ENCODE measurements around the gene ALPK1.

GRCh38 chr4:112422644-112423043 lies 125.5 kb downstream of the ALPK1 start:
- TF ChIP-seq JUN (IDR thresholded peaks at IDR 0.05; ENCODE audit: low read depth, low read length) (no peak), TBP (IDR thresholded peaks at IDR 0.05; ENCODE audit: low read depth, low read length) (no peak), BACH1 (IDR thresholded peaks at IDR 0.05; ENCODE audit: low read length) (no peak), SP2 (IDR thresholded peaks at IDR 0.05; ENCODE audit: low read length) (no peak)
